Measurements from ENCODE around the gene PARK7.

PARK7 gene

DNA sequence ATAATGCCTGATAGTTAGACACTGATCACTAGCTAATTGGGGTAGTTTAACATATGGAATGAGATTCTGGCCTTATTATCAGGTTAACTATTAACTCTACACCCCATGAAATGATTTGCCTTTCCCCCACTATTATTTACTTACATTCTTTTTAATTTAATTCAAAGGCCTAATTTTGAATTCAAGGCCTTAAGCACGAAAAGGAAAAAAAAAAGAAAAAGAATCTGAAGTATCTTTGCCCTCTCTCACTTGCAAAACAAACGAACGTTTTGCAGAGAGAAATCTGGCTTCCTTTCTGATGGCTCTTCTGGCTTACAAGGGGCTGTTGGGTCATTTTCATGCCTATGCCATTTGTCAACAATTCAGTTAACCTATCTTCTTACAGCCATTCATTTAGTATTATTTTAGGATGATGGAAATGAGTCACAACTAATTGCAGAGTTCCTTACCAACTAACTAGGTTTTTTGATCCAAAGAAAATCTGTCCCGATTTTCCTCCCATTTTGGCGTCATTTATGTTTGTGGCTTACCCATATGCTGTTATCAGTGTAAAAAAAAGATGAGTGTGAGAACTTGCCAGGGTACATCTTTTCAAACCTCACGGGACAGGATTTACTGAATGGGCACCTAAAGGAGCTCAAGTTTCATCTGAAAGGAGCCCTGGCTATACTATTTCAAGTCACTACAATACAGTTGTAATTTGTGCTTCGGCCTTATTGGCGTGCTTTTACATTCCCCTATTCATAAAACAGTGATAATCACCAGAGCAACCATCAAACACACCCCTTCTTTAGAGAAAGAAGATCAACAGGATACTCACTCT, 66.4 kb downstream of the PARK7 start:
- Histone ChIP-seq H3K4me1 (ENCODE audit: control insufficient read depth in 2 of 2, insufficient read depth in 2 of 2, low read length in 2 of 2) (peaks cover 16 to 43% of the 10 kb centered on the region in 2 donors), H3K27ac (ENCODE audit: low read depth in 2 of 2, low read length in 2 of 2) (peak overlapping the region; percentile 73 to 74), H3K27me3 (ENCODE audit: control insufficient read depth in 2 of 2, insufficient read depth in 2 of 2, low read length in 2 of 2) (peaks cover 0 to 2% of the 10 kb centered on the region in 2 donors), H3K4me3 (ENCODE audit: low read length in 2 of 2) (peak overlapping the region in 1 of 2 donors; percentile 82), H3K36me3 (ENCODE audit: control insufficient read depth in 2 of 2, insufficient read depth in 2 of 2, low read length in 2 of 2) (no peaks in the 10 kb centered on the region), H3K9ac (ENCODE audit: low read depth in 1 of 2, low read length in 2 of 2) (peak overlapping the region in 1 of 2 donors; percentile 69), H3K9me3 (ENCODE audit: control insufficient read depth in 2 of 2, low read length in 2 of 2) (no peaks in the 10 kb centered on the region)

GRCh38 chr1:8028571-8028910, 67.0 kb downstream of the PARK7 start:
- no peaks in the 10 kb centered on the region for H3K36me3 ChIP-seq (ENCODE audit: control insufficient read depth in 2 of 2, insufficient read depth in 2 of 2, low read length in 2 of 2)
- peak overlapping the region in 1 of 2 donors; percentile 73 for H3K27ac ChIP-seq (ENCODE audit: low read depth in 2 of 2, low read length in 2 of 2)
- H3K9me3 ChIP-seq (ENCODE audit: control insufficient read depth in 2 of 2, low read length in 2 of 2) = no peaks in the 10 kb centered on the region
- peaks cover 16 to 37% of the 10 kb centered on the region in 2 donors for H3K4me1 ChIP-seq (ENCODE audit: control insufficient read depth in 2 of 2, insufficient read depth in 2 of 2, low read length in 2 of 2)
- peaks cover 0 to 2% of the 10 kb centered on the region in 2 donors for H3K27me3 ChIP-seq (ENCODE audit: control insufficient read depth in 2 of 2, insufficient read depth in 2 of 2, low read length in 2 of 2)
- no peak overlapping the region for H3K4me3 ChIP-seq (ENCODE audit: low read length in 2 of 2)
- H3K9ac ChIP-seq (ENCODE audit: low read depth in 1 of 2, low read length in 2 of 2) = no peak overlapping the region

GRCh38 chr1:8031176-8031785, 69.8 kb downstream of the PARK7 start:
- Histone ChIP-seq H3K36me3 (ENCODE audit: control insufficient read depth in 2 of 2, insufficient read depth in 2 of 2, low read length in 2 of 2) (no peaks in the 10 kb centered on the region), H3K27me3 (ENCODE audit: control insufficient read depth in 2 of 2, insufficient read depth in 2 of 2, low read length in 2 of 2) (peaks cover 0 to 2% of the 10 kb centered on the region in 2 donors), H3K4me1 (ENCODE audit: control insufficient read depth in 2 of 2, insufficient read depth in 2 of 2, low read length in 2 of 2) (peaks cover 16 to 27% of the 10 kb centered on the region in 2 donors), H3K9ac (ENCODE audit: low read depth in 1 of 2, low read length in 2 of 2) (no peak overlapping the region), H3K9me3 (ENCODE audit: control insufficient read depth in 2 of 2, low read length in 2 of 2) (no peaks in the 10 kb centered on the region), H3K27ac (ENCODE audit: low read depth in 2 of 2, low read length in 2 of 2) (no peak overlapping the region), H3K4me3 (ENCODE audit: low read length in 2 of 2) (no peak overlapping the region)

- no peaks in the 10 kb centered on the region for H3K27me3 ChIP-seq (ENCODE audit: control insufficient read depth in 2 of 2, insufficient read depth in 2 of 2, low read length in 2 of 2)
- no peaks in the 10 kb centered on the region for H3K36me3 ChIP-seq (ENCODE audit: control insufficient read depth in 2 of 2, insufficient read depth in 2 of 2, low read length in 2 of 2)
- H3K9me3 ChIP-seq (ENCODE audit: control insufficient read depth in 2 of 2, low read length in 2 of 2) = no peaks in the 10 kb centered on the region
- peaks cover 7 to 17% of the 10 kb centered on the region in 2 donors for H3K4me1 ChIP-seq (ENCODE audit: control insufficient read depth in 2 of 2, insufficient read depth in 2 of 2, low read length in 2 of 2)
- no peak overlapping the region for H3K27ac ChIP-seq (ENCODE audit: low read depth in 2 of 2, low read length in 2 of 2)
- H3K4me3 ChIP-seq (ENCODE audit: low read length in 2 of 2) = no peak overlapping the region
- H3K9ac ChIP-seq (ENCODE audit: low read depth in 1 of 2, low read length in 2 of 2) = no peak overlapping the region
Measured at GRCh38 chr1:8032366-8032910, 70.9 kb downstream of the PARK7 start.

DNA sequence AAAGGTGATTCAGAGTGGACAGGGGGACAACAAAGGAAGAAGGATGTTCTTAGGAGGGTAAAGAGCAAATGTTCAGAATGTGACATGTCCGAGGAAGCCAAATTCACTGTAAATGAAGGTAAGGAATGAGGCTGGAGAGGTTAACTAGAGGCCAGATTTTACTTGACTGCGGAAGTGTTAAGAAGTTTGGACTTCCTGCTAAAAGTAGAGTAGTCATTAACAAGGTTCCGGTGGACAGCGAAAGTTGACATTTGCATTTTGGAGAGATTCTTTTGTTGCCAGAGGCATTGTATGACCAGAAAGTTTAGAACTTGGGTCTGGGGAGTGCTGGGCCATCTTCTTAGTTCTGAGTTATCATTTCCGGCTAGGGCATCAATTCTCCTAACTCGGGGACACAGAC, 71.8 kb downstream of the PARK7 start:
- no peaks in the 10 kb centered on the region for H3K36me3 ChIP-seq (ENCODE audit: control insufficient read depth in 2 of 2, insufficient read depth in 2 of 2, low read length in 2 of 2)
- no peak overlapping the region for H3K9ac ChIP-seq (ENCODE audit: low read depth in 1 of 2, low read length in 2 of 2)
- H3K27me3 ChIP-seq (ENCODE audit: control insufficient read depth in 2 of 2, insufficient read depth in 2 of 2, low read length in 2 of 2) = no peaks in the 10 kb centered on the region
- peaks cover 4 to 8% of the 10 kb centered on the region in 2 donors for H3K4me1 ChIP-seq (ENCODE audit: control insufficient read depth in 2 of 2, insufficient read depth in 2 of 2, low read length in 2 of 2)
- H3K9me3 ChIP-seq (ENCODE audit: control insufficient read depth in 2 of 2, low read length in 2 of 2) = no peaks in the 10 kb centered on the region
- H3K27ac ChIP-seq (ENCODE audit: low read depth in 2 of 2, low read length in 2 of 2) = no peak overlapping the region
- no peak overlapping the region for H3K4me3 ChIP-seq (ENCODE audit: low read length in 2 of 2)
